SK-N-SH treated with all-trans-retinoic acid at 6 μM for 48 hours (cell line): ENCODE data around the gene KRT86.

Experiments
- ATAC-seq: fragments of 200-7000 bp; cut with Tn5 transposase; 3 replicates; pipeline ENCODE4 v1.9.1; 2020; ENCODE audit warnings: mild to moderate bottlenecking, moderate library complexity
- ARNTL ChIP-seq: fragments of 450-650 bp; formaldehyde crosslinking; IDR thresholded peaks from 2 replicates; pipeline ENCODE4 v1.5.0; 2020; ENCODE audit warnings: low read depth, mild to moderate bottlenecking, moderate library complexity, borderline replicate concordance
- BACH2 ChIP-seq: fragments of 250-450 bp; sonication (Bioruptor Pico); IDR thresholded peaks from 2 replicates; pipeline ENCODE4 v1.9.0; 2021; ENCODE audit warnings: mild to moderate bottlenecking, borderline replicate concordance
- CREB5 ChIP-seq: fragments of 250-450 bp; sonication (Bioruptor Pico); IDR thresholded peaks from 2 replicates; pipeline ENCODE4 v1.5.1; 2020; ENCODE audit warnings: low read depth, mild to moderate bottlenecking, moderate library complexity
- CSDC2 ChIP-seq: fragments of 250-450 bp; sonication (Bioruptor Pico); IDR thresholded peaks from 2 replicates; pipeline ENCODE4 v1.5.0; 2020; ENCODE audit warnings: mild to moderate bottlenecking, moderate library complexity
- ESRRG ChIP-seq: fragments of 250-450 bp; sonication (Bioruptor Pico); IDR thresholded peaks from 2 replicates; pipeline ENCODE4 v1.6.1; 2021; ENCODE audit warnings: mild to moderate bottlenecking
- ISL1 ChIP-seq: fragments of 250-450 bp; sonication (Bioruptor Pico); IDR thresholded peaks from 2 replicates; pipeline ENCODE4 v2.1.2; 2022; ENCODE audit warnings: mild to moderate bottlenecking, moderate library complexity
- OSR1 ChIP-seq: fragments of 250-450 bp; sonication (Bioruptor Pico); IDR thresholded peaks from 2 replicates; pipeline ENCODE4 v1.8.0; 2022; ENCODE audit warnings: moderate library complexity, mild to moderate bottlenecking, inconsistent platforms
- PPARA ChIP-seq: fragments of 250-450 bp; sonication (Bioruptor Pico); IDR thresholded peaks from 2 replicates; pipeline ENCODE4 v1.5.0; 2020; ENCODE audit warnings: mild to moderate bottlenecking, borderline replicate concordance
- RARB ChIP-seq: fragments of 250-450 bp; sonication (Bioruptor Pico); IDR thresholded peaks from 2 replicates; pipeline ENCODE4 v1.8.0; 2021; ENCODE audit warnings: mild to moderate bottlenecking, moderate library complexity
- SNAI2 ChIP-seq: fragments of 250-450 bp; sonication (Bioruptor Pico); IDR thresholded peaks from 2 replicates; pipeline ENCODE4 v1.5.0; 2020; ENCODE audit warnings: mild to moderate bottlenecking, moderate library complexity
- TCF4 ChIP-seq: fragments of 250-450 bp; sonication (Bioruptor Pico); IDR thresholded peaks from 2 replicates; pipeline ENCODE4 v1.8.0; 2021; ENCODE audit warnings: mild to moderate bottlenecking, moderate library complexity, borderline replicate concordance
- TOX ChIP-seq: fragments of 250-450 bp; sonication (Bioruptor Pico); IDR thresholded peaks from 2 replicates; pipeline ENCODE4 v1.8.0; 2021; ENCODE audit warnings: mild to moderate bottlenecking, moderate library complexity, borderline replicate concordance
- TSHZ2 ChIP-seq: fragments of 250-450 bp; sonication (Bioruptor Pico); IDR thresholded peaks from 2 replicates; pipeline ENCODE4 v1.5.0; 2020; ENCODE audit warnings: mild to moderate bottlenecking, moderate library complexity
- ZFP3 ChIP-seq: fragments of 250-450 bp; sonication (Bioruptor Pico); IDR thresholded peaks from 2 replicates; pipeline ENCODE4 v1.5.0; 2020; ENCODE audit warnings: mild to moderate bottlenecking, moderate library complexity
- ZFP30 ChIP-seq: fragments of 450-650 bp; formaldehyde crosslinking; IDR thresholded peaks from 2 replicates; pipeline ENCODE4 v1.5.0; 2022; ENCODE audit warnings: mild to moderate bottlenecking, moderate library complexity
- ZNF565 ChIP-seq: fragments of 450-650 bp; formaldehyde crosslinking; conservative IDR thresholded peaks from 2 replicates; pipeline ENCODE4 v1.5.0; 2020; ENCODE audit warnings: low read depth, mild to moderate bottlenecking, moderate library complexity
- ZNF70 ChIP-seq: fragments of 450-650 bp; formaldehyde crosslinking; IDR thresholded peaks from 2 replicates; pipeline ENCODE4 v1.5.0; 2020; ENCODE audit warnings: mild to moderate bottlenecking, moderate library complexity
- ZNF8 ChIP-seq: fragments of 450-650 bp; formaldehyde crosslinking; IDR thresholded peaks from 2 replicates; pipeline ENCODE4 v1.5.0; 2020; ENCODE audit warnings: mild to moderate bottlenecking, moderate library complexity

KRT86 gene

GRCh38 chr12:52264435-52264825, 10.0 kb upstream of the KRT86 start (continued):
- no peak for TF ChIP-seq TSHZ2 (CRISPR knock-in tag)
- no peak for TF ChIP-seq ZFP3 (CRISPR knock-in tag)
- TF ChIP-seq ARNTL (CRISPR knock-in tag): no peak
- TF ChIP-seq TCF4 (CRISPR knock-in tag): no peak
- TF ChIP-seq ZFP30: no peak
- TF ChIP-seq OSR1 (CRISPR knock-in tag): no peak

- ATAC-seq: no peak
- TF ChIP-seq RARB (CRISPR knock-in tag): no peak
- TF ChIP-seq, all 23 proteins: peak for 0
These were observed 7.9 kb upstream of the KRT86 start for GRCh38 chr12:52266514-52266913.

- TF ChIP-seq OSR1 (CRISPR knock-in tag): no peak
- TF ChIP-seq BACH2: no peak
- TF ChIP-seq ISL1 (CRISPR knock-in tag): no peak
- no peak for TF ChIP-seq ZFP30
- no peak for TF ChIP-seq RARB (CRISPR knock-in tag)
- TF ChIP-seq ZFP3 (CRISPR knock-in tag): no peak
- TF ChIP-seq CSDC2 (CRISPR knock-in tag): no peak
- no peak for TF ChIP-seq TCF4 (CRISPR knock-in tag)
- no peak for TF ChIP-seq ARNTL (CRISPR knock-in tag)
- TF ChIP-seq ZNF565 (CRISPR knock-in tag): no peak
- no peak for TF ChIP-seq TOX (CRISPR knock-in tag)
- TF ChIP-seq SNAI2 (CRISPR knock-in tag): no peak
- TF ChIP-seq TSHZ2 (CRISPR knock-in tag): no peak
- no peak for TF ChIP-seq ESRRG
- TF ChIP-seq PPARA: no peak
- TF ChIP-seq ZNF70: no peak
- no peak for TF ChIP-seq ZNF8 (CRISPR knock-in tag)
- TF ChIP-seq CREB5 (CRISPR knock-in tag): no peak
- ATAC-seq: no peak
These were observed 7.2 kb upstream of the KRT86 start for GRCh38 chr12:52267266-52267665.

- no peak for TF ChIP-seq TOX (CRISPR knock-in tag)
- TF ChIP-seq TSHZ2 (CRISPR knock-in tag): no peak
- TF ChIP-seq ZNF565 (CRISPR knock-in tag): no peak
- no peak for TF ChIP-seq RARB (CRISPR knock-in tag)
- TF ChIP-seq ISL1 (CRISPR knock-in tag): no peak
- TF ChIP-seq ZFP30: no peak
- TF ChIP-seq OSR1 (CRISPR knock-in tag): no peak
- TF ChIP-seq ESRRG: no peak
- no peak for TF ChIP-seq PPARA
- ATAC-seq: no peak
These were observed 6.7 kb upstream of the KRT86 start for GRCh38 chr12:52267699-52268098.
